SH-SY5Y (cell line): ENCODE measurements around the gene ADAMTS17.

ENCODE experiments used
- GATA2 ChIP-seq: IDR thresholded peaks from 2 replicates; pipeline ENCODE4 v1.6.1; 2011; ENCODE audit warnings: mild to moderate bottlenecking, low read depth, low read length
- GATA3 ChIP-seq: IDR thresholded peaks from 2 replicates; pipeline ENCODE4 v1.6.1; 2011; ENCODE audit warnings: low read depth, mild to moderate bottlenecking, low read length, moderate library complexity

DNA sequence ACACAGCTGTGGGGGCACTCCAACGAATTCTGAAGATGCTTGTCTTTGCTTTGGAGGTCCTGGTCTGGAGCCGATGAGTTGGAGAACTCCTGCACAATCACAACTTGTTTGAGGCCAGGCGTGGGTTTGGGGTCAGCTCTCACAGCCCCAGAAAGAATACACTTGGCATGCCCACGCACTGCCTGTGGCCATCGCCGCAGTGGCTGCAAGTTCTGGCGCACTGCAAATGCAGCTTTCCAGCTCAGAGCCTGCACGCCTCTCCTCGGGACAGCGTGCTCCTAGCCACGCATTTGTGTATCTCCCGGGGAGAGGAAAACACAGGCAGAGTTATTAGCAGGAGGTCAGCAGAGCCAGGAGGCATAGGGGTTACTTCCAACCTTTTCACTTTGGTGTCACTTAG, 282.7 kb downstream of the ADAMTS17 start:
- no peak for TF ChIP-seq GATA3
- no peak for TF ChIP-seq GATA2
